ENCODE results near the gene RIC8A. TPM values are rescaled to one million over a fixed set of nuclear protein-coding genes. Genes with fewer than 3 reads are reported as not detected.

RIC8A gene
- polyA plus RNA-seq, 1 donor = 84.0 TPM

DNA sequence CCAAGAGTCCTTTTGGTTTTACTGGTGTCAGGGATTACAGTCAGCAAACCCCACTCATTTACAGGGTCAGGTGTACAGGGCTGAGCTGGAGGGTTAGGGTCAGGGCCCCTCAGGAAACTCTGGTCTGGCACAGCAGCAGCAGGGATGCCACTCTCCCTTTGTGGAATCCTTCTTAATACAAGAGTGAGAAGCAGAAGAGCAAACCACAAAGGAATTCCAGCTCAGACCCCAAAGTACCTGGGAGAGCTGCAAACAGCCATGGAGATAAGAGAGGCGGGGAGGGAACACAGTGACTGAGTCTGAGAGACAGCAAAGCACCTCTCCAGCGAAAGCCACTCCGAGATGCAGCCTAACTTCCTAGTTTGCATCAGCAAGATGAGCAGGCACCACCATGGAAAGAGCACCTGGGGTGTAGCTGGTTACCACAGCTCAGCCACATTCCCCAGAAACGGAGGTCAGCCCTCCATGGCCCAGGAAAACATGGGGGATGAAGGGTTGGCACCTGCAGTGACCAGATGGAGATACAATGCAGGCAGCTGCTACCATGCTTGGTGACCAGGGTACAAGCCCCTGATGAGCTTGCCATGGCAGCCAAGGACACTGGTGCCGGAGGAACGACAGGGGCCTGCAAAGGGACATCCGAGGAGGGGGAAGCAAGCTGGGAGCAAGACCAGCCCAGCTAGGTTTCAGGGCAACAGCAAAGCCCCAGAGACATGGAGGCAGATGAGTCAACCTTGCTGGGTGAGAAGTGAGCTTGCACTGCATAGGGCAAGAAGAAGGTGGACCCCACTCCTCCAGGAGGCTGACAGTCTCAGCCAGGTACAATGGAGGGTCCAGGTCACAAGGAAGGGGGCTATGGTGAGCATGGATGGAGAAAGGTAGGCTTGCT is 4.2 kb upstream of the RIC8A start:
- DNase-seq = no peak

DNA sequence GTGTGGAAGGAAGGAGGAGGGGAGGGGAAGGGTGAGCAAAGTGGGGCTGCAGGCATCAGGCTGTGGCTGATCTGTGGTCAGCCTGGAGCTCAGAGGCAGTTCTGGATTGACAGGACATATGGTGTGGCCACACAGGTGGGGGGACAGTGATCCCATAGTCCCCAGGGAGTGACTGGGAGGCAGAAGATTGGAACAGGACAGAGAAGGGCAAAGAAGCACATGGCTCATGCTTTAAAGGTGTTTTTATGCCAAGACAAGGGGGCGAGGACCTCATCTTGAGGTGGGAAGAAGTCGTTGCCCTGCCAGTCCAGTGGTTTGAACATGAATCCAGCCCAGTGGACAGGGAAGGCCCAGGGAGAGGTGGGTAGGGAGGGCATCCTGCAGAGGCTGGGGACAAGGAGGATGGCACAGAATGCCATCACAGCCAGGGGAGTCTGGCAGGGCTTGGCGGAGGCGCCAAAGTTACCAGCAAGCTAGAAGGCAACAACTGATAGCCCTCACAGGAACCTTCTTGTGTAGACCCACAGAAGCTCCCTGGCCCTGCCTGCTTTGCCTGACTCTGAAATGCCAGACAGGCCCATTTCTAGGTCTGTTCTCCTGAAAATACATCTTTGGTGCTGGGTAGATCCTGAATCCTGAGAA is 3.4 kb upstream of the RIC8A start:
- DNase-seq = no peak

DNA sequence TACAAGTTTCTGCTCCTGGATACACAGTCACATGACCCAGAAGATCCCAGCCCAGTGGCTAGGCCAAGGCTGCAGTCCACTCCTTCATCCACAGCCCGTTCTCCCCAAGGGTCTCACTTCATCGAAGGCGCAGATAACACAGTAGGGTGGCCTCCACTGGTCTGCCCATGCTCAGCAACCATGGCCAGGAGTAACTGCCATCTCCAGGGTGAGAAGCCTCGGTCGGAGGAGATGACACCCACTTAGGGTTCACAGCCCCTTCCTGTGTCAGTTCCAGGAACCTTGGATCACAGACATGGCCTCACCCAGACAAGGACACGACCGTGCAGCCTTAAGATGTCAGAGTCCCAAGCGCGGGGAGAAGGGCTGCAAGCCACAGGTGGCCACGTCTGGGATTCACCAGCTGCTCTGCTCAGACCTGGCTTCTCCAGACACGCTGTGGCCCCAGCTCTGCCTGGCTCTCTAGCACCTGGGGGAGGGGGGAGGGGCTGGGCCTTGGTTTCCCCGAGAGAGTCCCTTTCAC is 2.9 kb upstream of the RIC8A start:
- no peak for DNase-seq

DNA sequence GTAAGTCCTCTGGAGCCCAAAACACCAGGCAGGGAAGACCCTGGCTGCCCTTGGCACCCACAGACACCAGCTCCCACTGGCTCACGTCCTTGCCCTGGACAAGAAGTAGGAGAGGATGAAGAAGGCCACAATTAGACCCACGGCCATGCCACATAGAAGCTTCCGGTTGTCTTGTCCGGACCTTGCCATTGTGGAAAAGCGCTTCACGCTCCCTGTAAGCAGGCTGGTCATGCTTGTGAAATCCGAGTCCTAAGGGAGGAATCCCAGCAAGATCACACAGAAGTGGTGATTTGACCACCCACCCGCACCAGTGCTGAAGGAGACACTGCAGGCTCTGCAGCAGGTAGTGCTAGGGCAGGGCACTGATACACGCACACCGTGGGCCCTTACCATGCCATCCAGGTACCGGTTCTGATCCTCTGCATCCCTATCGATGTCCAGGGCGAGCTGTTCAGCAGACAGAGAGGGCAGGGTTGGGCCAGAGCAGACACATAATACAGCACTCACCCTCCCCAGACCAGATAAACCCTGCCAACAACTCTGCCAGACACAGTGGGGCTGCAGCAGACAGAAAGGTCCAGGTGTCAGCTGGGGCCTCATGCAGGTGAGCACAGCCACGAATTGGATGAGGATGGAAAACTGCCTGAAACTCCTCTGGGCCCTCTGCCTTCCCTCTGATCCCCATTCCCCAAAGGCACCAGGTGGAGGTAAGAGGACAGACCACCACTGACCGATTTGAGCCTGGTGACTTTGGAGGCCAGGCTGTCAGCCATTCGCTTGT is 2.1 kb upstream of the RIC8A start:
- no peak for DNase-seq

DNA sequence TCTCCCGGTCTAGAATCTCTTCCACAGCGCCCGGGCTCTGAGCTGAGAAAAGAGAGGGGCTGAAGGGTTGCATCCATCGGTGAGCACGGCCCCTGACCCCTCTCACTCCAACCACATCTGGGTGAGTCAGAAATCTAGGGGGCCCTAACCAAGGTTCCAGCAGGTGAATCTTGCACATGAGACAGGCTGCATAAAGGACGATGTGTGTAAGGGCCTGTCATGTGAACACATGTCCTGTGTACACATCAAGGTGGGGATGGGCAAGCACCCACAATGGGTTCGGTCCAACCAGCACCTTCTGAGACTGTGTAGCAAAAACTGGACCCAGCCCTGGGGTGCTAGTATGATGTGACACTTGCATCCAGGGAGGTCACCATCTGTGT is 1.5 kb upstream of the RIC8A start:
- DNase-seq = no peak

DNA sequence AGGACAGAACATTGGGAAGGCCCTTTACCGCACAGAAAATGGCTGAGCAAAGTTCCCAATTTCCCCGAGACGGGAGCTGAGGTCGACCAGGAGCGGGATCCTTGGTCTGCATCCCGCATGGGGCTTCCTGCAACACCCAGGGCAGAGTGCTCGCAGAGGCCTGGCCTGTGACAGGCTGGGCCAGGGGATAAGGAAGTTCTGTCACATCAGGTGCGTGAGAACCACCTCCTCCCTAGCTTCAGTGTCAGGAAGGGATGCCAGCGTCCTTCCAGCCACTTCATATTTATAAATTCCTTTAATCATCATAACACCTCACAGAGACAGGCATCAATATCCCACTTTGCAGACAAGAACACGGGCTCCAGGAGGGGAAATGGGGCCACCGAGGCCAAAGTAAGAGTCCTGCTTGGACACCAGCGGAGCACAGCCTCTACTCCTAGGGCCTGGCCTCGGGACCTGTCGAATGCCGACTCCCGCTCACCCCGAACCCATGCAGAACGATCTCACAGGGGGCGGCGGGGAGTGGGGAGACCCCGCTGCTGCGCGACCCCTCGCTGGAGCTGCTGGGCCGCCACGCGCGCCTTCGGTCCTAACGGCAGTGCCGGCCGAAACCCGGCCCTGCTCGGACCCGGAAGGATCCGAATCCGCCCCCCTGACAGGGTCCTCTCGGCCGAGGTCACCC is 841 bp upstream of the RIC8A start:
- no peak for DNase-seq

DNA sequence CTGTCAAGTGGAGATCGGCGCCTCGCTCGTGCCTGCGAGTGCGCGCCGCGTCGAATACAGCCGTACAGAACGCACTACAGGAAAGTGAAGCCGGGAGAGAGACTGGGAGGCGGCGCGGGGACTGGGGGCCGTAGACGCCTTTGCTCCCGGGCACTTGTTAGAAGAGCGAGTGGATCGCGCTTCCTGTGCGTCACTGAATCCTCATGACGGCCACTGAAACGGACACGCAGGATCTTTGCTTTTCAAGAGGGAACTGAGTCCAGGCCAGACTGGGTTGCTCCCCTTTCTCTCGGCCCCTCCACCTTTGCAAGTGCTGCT is 314 bp downstream of the RIC8A start:
- no peak for DNase-seq

DNA sequence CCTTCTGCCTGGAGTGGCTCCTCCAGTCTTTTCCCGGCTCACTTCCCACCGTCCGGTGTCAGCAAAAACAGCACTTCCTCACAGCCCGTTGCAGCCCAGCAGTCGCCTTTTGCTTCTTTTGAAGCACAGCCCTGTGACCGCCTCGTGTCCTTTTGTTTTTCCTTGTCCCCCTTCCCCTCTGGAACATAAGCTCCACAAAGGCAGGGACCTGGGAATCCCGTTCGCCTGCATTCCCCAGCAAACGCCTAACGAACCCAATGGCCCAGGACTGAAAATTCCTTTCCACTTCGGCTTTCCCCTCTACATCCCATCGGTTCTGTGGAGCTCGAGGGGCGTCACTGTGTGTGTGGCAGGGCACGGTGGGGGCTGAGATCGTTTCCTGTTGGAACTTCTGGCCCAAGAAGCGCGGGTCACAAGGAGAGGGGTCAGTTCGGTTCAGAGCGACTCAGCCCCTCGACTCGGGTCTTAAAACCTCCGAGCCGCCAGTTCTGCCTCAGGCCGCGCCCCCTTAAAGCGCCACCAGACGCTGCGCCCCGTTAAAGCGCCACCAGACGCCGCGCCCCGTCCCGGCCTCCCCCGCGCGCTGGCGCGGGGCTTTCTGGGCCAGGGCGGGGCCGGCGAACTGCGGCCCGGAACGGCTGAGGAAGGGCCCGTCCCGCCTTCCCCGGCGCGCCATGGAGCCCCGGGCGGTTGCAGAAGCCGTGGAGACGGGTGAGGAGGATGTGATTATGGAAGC is 841 bp downstream of the RIC8A start:
- DNase-seq = peak; percentile 84

DNA sequence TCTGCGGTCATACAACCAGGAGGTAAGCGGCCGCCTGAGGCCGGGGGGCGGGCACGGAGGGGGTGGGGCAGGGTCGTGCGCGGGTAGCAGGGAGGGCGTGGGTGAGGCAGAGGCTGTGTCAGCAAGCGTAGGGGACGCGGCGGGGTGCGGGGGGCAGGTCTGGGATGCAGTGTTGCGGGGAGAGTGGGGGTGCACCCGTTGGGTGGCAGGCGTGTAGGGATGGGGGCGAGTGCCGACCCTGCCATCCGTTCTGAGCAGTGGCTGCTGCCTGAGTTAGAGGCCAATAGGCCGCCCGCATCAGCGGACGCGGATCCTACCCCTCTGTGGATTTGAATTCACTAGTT is 1.4 kb downstream of the RIC8A start:
- no peak for DNase-seq

DNA sequence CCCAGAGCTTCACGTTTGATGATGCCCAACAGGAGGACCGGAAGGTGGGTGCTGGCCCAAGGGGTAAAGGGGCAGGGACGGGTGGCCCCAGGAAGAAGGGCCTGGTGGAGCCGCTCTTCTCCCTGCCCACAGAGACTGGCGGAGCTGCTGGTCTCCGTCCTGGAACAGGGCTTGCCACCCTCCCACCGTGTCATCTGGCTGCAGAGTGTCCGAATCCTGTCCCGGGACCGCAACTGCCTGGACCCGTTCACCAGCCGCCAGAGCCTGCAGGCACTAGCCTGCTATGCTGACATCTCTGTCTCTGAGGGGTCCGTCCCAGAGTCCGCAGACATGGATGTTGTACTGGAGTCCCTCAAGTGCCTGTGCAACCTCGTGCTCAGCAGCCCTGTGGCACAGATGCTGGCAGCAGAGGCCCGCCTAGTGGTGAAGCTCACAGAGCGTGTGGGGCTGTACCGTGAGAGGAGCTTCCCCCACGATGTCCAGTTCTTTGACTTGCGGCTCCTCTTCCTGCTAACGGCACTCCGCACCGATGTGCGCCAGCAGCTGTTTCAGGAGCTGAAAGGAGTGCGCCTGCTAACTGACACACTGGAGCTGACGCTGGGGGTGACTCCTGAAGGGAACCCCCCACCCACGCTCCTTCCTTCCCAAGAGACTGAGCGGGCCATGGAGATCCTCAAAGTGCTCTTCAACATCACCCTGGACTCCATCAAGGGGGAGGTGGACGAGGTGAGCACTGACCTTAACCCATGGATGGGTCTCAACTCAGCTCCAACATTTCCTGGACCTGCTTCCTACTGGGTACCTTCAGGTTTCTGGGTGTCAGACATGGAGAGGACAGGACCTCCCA is 2.0 kb downstream of the RIC8A start:
- no peak for DNase-seq

DNA sequence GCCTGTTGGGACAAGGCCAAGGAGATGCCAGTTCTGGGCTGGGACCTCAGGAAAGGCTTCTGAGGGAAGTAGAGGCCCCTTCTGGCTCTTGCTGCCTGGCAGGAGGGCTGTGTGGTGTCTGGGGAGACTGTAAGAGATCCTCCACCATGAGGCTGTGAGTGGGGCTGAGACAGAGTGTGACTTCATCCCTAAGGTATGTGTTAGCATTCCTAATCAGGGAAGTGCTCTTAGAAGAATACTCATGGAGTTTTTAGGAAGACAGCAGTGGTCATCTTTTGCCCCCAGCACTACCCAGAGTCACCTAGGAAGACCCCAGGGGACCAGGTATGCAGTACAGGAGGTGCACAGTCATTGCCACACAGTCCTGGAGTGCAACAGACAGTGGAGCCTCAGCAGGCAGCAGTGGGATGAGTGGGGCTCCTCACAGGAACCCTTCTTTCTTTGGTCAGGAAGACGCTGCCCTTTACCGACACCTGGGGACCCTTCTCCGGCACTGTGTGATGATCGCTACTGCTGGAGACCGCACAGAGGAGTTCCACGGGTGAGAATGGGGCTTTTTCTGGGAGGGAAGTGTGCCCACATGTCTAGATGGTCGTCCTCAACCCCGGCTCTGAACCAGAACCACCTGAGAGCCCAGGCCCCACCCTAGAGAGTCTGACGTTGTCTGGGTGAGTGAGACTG is 2.8 kb downstream of the RIC8A start:
- DNase-seq = no peak

DNA sequence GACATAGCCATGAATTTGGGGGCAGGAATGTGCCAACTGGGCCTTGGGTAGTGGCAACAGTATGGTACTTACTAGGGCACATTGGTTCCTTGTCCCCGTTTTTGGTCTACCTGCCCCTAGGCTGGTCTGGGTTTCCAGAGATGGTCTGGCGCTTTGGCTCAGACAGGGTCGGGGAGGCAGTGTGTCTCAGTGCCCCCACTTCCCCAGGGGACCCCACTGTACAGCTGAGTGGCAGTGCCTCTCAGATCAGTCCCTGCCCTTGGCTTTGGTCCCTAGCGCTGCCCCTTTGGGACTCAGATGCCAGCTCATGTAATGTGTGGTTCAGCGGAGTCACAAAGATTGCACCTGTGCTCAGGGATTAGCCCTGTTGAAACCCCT is 3.3 kb downstream of the RIC8A start:
- DNase-seq = no peak

DNA sequence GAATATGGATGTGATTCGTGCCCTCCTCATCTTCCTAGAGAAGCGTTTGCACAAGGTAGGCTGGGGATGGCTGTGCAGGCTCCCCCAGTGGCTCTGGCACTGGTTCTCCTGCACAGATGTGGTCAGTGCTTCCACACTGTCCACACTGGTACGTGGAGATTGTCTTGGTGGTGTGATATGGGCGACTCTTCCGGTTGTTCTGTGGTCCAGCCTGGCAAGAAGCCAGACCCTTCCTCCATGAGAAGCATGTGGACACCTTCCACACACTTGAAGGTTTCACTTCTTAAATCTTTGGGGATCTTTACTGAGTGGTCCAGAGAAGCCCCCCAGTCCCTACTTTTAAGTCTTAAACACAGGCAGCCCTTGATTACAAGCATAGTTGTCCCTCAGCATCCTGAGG is 3.8 kb downstream of the RIC8A start:
- no peak for DNase-seq

DNA sequence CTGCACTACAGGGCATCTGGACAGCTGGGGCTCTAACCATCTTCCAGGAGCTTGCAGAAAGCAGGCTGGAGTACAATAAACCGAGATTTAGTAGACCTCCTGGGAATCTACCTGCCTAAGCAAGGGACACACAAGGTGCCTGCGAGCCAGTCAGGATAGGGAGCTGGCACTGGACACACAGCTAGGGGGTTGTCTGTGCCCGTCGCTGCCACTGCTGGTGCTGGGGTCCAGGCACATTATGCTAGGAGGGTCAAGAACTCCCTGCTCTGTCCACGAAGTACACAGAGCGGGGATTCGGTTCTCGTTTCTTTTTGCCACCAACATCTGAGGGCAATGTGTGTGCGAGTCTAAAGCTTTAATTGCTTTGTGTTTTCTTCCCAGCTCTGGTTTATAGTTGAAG is 4.2 kb downstream of the RIC8A start:
- no peak for DNase-seq

DNA sequence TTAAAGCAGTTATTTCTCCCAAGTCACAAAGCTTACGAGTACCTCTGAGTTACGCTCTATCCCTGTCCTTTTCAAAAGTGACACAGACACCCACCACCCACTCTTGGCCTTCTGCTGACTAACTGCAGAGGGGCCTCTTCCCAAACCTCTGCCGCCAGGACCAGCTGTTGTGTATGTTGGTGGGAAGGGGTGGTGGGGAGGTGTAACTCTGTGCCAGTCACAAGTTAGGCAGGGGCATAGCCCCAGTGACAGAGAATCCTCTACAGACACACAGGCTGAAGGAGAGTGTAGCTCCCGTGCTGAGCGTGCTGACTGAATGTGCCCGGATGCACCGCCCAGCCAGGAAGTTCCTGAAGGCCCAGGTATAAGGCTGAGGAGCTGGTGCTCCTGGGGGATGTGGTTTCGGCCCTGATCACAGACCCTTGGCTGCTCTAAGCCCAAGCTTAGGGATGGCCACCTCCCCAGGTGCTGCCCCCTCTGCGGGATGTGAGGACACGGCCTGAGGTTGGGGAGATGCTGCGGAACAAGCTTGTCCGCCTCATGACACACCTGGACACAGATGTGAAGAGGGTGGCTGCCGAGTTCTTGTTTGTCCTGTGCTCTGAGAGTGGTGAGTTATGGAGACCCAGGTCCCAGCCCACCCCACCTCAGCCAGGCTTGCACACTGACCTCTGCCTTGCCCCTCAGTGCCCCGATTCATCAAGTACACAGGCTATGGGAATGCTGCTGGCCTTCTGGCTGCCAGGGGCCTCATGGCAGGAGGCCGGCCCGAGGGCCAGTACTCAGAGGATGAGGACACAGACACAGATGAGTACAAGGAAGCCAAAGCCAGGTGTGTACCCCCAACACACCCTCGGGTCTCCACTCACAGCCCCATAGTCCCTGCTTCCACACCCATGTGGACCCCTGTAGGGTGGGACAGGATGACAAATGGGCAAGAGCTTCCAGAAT is 4.9 kb downstream of the RIC8A start:
- no peak for DNase-seq

DNA sequence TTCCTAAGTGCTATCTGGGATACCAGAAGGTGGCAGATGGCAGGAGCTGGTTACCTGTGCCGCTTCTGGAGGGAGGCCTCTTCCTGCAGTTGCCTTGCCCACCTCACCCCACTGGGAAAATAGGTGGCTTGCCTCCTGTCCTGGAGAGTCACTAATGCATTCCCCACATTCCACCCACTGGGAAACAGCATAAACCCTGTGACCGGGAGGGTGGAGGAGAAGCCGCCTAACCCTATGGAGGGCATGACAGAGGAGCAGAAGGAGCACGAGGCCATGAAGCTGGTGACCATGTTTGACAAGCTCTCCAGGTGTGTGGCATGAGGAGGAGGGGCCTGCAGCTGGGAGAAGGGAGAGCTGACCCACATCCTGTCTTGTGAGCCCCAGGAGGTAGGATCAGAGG is 5.6 kb downstream of the RIC8A start:
- DNase-seq = no peak

DNA sequence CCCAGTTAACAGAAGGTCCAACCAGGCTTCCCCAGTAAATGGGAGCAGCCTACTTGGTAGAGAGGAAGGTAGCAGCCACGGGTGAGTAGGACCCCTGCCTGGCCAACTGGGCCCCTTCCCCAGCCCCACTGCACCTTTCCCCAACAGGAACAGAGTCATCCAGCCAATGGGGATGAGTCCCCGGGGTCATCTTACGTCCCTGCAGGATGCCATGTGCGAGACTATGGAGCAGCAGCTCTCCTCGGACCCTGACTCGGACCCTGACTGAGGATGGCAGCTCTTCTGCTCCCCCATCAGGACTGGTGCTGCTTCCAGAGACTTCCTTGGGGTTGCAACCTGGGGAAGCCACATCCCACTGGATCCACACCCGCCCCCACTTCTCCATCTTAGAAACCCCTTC is 6.6 kb downstream of the RIC8A start:
- no peak for DNase-seq

DNA sequence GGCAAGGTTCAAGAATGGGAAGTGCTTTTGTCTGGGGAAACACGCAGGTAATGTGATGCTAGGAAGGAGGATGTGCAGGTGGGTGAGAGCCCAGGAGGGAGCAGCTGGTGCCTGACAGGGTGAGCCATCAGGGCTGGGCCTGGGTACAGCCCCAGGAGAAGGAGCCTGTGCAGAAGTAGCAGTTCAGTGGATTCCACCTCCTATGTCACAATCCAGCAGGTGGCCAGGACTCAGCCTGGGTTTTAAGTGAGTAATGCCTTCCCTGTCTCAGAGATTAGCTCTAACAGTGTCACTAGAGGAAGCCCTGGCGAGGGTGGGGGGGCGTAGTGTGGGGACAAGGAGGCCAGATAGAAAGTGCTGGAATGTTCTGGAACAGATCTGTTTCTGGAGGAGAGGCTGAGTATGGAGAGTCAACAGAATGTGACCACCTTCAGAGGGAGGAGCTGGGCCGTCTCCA is 8.1 kb downstream of the RIC8A start:
- no peak for DNase-seq
